Mucosa of stomach (tissue), 1 donor: Measurements from ENCODE around the gene MAGI2.
"Not testable (repeated sequence)": the region's sequence is repeated elsewhere in the genome, so short reads cannot be mapped to it uniquely, and the experiment has no call there.

ENCODE experiments used
- H3K27me3 ChIP-seq: one replicate; pipeline ENCODE4 v1.7.0; 2013; ENCODE audit warnings: mild to moderate bottlenecking, low read length; ENCODE audit not compliant: control insufficient read depth, insufficient read depth
- H3K36me3 ChIP-seq: one replicate; pipeline ENCODE4 v1.7.0; 2013; ENCODE audit warnings: low read length; ENCODE audit not compliant: control insufficient read depth, insufficient read depth
- H3K4me1 ChIP-seq: one replicate; pipeline ENCODE4 v1.7.0; 2013; ENCODE audit warnings: mild to moderate bottlenecking, low read length; ENCODE audit not compliant: control insufficient read depth, insufficient read depth
- H3K4me3 ChIP-seq: one replicate; pipeline ENCODE4 v1.7.0; 2013; ENCODE audit warnings: low read length
- H3K9ac ChIP-seq: one replicate; pipeline ENCODE4 v1.7.0; 2013; ENCODE audit warnings: mild to moderate bottlenecking, low read length, moderate library complexity
- H3K9me3 ChIP-seq: one replicate; pipeline ENCODE4 v1.7.0; 2013; ENCODE audit warnings: mild to moderate bottlenecking, low read length, moderate library complexity; ENCODE audit not compliant: control insufficient read depth
- donor health status: Pancreatic carcinoma.

The MAGI2 gene

DNA sequence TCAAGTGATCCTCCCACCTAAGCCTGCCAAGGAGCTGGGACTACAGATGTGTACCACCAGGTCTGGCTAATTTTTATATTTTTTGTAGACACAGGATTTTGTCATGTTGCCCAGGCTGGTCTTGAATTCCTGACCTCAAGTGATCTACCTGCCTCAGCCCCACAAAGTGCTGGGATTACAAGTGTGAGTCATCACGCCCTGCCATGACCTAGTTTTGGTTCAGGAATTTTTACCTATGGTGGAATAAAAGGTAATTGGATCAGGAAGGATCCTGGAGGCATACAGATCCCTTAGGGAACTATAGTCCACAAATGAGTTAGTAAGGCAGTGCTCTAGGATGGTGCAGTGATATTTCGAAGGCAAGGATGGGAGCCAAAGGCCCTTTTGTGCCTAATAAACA, 937.0 kb downstream of the MAGI2 start:
- Histone ChIP-seq H3K27me3 (no peaks in the 10 kb centered on the region), H3K36me3 (no peaks in the 10 kb centered on the region), H3K4me1 (no peaks in the 10 kb centered on the region), H3K4me3 (no peak overlapping the region), H3K9ac (no peak overlapping the region), H3K9me3 (no peaks in the 10 kb centered on the region)

DNA sequence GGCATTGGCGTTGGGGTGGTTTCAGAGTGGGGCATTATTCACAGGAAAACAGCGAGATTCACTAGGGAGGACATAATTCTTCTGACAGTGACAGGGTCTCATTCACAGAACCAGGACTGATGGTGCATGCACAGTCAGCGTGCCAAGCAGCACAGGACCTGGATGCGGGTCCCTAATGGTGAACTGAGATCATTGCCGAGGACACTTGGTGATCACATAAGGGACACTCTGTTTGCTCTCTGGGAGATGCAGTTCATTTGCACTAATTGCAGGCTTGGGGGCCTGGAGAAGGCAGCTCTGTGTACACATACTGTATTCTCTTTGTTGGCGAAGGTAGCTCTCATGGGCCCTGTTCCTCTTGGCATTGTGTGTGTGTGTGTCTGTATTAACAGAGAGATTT, 938.8 kb downstream of the MAGI2 start:
- no peaks in the 10 kb centered on the region for H3K4me1 ChIP-seq
- no peaks in the 10 kb centered on the region for H3K9me3 ChIP-seq
- H3K27me3 ChIP-seq, result no peaks in the 10 kb centered on the region
- H3K36me3 ChIP-seq, result no peaks in the 10 kb centered on the region
- H3K9ac ChIP-seq, result no peak overlapping the region
- H3K4me3 ChIP-seq, result no peak overlapping the region

DNA sequence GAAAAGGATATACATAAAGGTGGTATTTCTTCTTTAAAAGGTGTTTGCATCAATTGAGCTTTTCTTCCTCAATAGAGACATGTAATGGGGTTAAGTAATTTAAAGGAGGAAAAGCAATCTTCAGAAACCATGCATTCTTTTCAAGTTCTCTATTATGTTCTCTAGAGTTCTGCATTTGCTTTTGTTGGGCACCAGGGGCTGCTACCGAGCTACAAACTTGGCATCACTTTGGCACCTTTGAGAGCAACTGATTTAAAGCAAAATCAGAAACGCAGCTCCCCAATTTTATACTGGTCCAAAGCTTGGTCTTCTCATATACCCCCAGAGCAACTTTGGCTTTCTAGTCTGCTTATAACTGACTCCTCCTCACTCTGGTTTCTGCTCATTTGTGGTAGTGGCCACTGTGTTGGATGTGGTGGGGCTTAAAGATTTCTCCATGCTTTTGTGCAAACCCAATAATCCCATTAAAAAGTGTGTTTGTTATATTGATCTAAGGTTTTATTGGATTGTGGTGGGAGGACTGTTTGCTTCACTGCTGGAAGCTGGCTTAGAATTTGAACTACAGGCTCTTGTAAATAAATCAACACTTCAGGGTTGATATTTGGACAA, 942.8 kb downstream of the MAGI2 start:
- Histone ChIP-seq H3K27me3 (no peaks in the 10 kb centered on the region), H3K9me3 (no peaks in the 10 kb centered on the region), H3K4me1 (no peaks in the 10 kb centered on the region), H3K36me3 (no peaks in the 10 kb centered on the region), H3K4me3 (no peak overlapping the region), H3K9ac (no peak overlapping the region)

DNA sequence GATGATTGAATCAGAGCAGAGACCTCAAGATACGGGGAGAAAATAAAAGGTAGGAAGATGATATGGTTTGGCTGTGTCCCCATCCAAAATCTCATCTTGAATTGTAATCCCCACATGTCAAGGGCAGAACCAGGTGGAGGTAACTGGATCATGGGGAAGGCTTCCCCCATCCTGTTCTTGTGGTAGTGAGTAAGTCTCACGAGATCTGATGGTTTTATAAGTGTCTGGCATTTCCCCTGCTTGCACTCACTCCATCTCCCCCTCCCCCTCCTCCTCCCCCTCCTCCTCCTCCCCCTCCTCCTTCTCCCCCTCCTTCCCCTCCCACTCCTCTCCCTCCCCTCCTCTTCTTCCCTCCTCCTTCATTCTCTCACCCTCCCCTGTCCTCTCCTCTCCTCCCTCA, 950.2 kb downstream of the MAGI2 start:
- H3K27me3 ChIP-seq, H3K4me3 ChIP-seq, H3K36me3 ChIP-seq, H3K9ac ChIP-seq, H3K9me3 ChIP-seq, H3K4me1 ChIP-seq: not testable (repeated sequence)

DNA sequence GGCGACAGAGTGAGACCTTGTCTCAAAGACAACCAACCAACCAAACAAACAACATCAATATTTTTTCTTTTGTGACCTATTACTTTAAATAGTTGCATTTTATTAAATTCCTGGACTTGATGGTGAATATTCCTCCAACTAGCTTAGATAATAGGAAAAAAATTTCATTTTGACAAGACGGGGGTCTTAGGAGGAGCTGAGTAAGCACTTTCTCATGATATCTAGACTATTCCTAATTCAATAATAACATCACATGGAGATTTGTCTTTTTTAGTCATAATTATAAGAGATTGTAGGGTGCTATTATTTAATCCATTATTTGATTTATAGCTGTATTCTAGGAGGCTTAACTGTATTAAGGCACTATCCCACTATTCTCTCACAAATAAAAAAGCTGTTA, 952.4 kb downstream of the MAGI2 start:
- no peaks in the 10 kb centered on the region for H3K27me3 ChIP-seq
- no peak overlapping the region for H3K9ac ChIP-seq
- H3K36me3 ChIP-seq, result no peaks in the 10 kb centered on the region

DNA sequence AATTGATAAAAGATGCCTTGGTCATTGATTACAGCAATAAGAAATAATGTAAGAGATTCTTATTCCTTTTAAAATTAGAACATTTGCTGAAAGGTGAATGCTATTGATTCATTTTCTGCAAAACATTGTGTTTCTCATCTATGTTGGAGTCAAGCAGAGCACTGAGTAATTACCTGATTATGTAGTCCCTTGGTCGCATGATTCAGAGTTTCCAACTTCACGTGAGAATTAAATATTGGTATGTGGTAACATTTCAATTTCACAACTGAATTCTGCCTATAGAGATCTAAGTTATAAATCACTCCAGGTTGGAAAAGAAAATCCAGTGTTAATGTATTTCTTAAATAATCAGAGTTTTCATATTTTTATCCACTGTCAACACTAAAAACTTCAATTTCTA, 953.5 kb downstream of the MAGI2 start:
- H3K27me3 ChIP-seq, result no peaks in the 10 kb centered on the region
- H3K9ac ChIP-seq, result no peak overlapping the region
- H3K36me3 ChIP-seq, result no peaks in the 10 kb centered on the region
- H3K4me3 ChIP-seq, result no peak overlapping the region
- no peaks in the 10 kb centered on the region for H3K9me3 ChIP-seq
- H3K4me1 ChIP-seq, result no peaks in the 10 kb centered on the region

More for the DNA sequence above, 952.4 kb downstream of the MAGI2 start:
- Histone ChIP-seq H3K4me3 (no peak overlapping the region), H3K4me1 (no peaks in the 10 kb centered on the region), H3K9me3 (no peaks in the 10 kb centered on the region)

DNA sequence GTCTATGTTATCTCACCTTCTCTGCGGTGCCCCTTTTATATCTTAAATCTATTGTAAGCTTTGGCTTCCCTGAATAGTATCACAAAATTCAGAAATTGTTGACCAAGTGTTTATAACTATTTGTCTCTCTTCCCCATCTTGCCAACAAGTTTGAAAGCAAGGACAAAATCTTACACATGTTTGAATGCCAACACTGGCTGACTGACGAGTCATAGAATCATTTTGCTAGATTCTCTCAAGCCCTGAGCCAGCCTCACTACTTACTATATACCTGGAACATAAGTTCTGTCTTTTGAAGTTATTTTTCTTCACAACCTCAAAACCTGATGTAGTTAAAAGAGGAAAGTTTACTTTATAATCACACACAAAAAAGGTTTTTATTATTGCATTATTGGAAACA, 954.2 kb downstream of the MAGI2 start:
- Histone ChIP-seq H3K4me3 (no peak overlapping the region), H3K9ac (no peak overlapping the region), H3K4me1 (no peaks in the 10 kb centered on the region), H3K36me3 (no peaks in the 10 kb centered on the region), H3K9me3 (no peaks in the 10 kb centered on the region), H3K27me3 (no peaks in the 10 kb centered on the region)

DNA sequence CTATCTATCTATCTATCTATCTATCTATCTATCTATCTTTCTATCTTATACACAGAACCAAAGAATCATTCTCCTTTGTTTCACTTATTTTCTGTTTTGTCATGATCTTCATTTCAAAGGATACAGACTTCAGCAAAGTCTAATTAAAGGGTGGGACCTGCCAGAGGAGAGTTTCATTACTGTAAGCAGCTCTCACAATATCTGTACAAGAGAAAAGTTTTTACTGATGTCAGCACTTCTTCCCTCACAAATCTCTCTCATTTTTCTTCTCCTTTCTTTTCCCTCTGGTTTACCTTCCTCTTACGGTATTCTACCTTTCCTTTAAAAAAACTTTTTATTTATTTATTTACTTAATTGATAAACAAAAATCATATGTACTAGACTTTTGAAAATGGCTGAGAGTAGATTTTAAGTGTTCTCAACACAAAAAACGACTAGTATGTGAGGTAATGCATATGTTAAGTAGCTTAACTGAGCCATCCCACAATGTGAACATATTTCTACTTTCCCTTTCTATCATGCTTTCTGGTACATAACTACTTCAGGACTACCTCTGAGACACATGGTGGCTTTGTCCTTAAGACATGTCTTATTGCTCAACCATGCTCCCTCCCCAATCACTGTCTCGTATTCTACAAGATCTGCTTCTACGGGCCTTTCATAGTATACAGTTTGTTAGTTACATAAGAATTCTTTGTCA, 955.6 kb downstream of the MAGI2 start:
- Histone ChIP-seq H3K4me3 (no peak overlapping the region), H3K4me1 (no peaks in the 10 kb centered on the region), H3K27me3 (no peaks in the 10 kb centered on the region), H3K9me3 (no peaks in the 10 kb centered on the region), H3K36me3 (no peaks in the 10 kb centered on the region), H3K9ac (no peak overlapping the region)

DNA sequence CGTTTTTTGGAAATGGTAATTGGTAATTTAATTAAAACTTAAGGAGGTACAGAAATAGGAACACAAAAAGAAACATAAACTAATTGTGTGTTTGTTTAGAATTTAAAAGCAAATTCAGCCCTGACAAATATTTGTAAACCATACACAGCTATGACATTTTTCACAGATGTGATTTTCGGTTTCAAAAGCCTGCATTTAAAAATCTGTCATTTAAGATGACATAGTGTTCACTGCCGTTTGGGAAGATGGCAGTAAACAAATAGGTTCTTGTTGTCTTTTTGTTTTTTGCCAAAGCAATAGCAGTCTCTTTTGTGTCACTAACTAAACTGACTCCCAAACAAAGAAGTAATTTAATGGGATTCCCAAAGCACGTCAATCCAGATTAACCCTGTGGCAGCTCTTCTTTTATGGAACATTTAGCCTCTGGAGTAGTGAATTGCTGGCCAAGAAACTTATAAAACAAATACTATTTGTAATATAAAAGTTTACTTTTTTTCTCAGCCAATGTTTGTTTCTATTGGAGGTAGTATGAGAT, 957.3 kb downstream of the MAGI2 start:
- H3K9me3 ChIP-seq, result no peaks in the 10 kb centered on the region
- H3K4me3 ChIP-seq, result no peak overlapping the region
- no peak overlapping the region for H3K9ac ChIP-seq
- no peaks in the 10 kb centered on the region for H3K4me1 ChIP-seq
- no peaks in the 10 kb centered on the region for H3K27me3 ChIP-seq
- no peaks in the 10 kb centered on the region for H3K36me3 ChIP-seq

DNA sequence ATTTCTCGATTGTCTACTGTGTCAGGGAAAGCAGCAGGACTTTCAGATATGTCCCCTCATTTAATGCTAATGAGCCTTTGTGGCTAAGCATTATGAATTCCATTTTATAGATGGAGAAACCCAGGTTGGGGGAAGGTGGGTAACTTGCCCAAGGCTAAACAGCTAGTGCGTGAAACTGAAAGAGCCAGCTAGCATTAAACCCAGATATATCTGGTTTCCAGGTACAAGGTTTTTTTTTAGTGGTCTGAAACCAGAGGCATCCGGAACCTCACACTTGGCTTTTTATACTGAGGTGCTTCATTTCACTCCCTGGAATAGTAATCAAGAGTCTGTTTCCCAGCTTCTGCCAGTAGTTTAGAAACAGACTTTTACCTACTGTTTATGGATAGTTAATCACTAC, 960.1 kb downstream of the MAGI2 start:
- Histone ChIP-seq H3K9ac (no peak overlapping the region), H3K4me1 (no peaks in the 10 kb centered on the region), H3K9me3 (no peaks in the 10 kb centered on the region), H3K36me3 (no peaks in the 10 kb centered on the region), H3K27me3 (no peaks in the 10 kb centered on the region), H3K4me3 (no peak overlapping the region)

DNA sequence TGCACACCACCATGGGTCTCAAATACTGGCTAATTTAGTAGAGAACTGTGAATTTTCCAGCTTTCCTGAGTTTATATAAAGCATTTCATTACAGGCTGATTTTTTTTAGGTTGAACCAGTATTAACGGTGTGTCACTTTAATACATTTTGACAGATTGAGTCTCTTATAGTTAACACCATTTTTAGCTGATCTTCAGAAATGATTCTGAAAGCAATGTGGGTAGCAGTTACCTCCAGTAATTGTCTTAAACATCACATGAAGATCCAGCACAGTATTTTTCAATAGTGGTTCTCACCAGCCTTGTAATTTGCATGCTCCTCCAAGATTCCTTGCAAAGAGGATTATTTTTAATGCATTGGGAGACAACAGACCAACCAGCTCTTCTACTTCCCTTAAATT, 961.3 kb downstream of the MAGI2 start:
- H3K4me1 ChIP-seq, result no peaks in the 10 kb centered on the region
- no peaks in the 10 kb centered on the region for H3K36me3 ChIP-seq
- H3K9ac ChIP-seq, result no peak overlapping the region
- H3K4me3 ChIP-seq, result no peak overlapping the region
- H3K27me3 ChIP-seq, result no peaks in the 10 kb centered on the region
- no peaks in the 10 kb centered on the region for H3K9me3 ChIP-seq

DNA sequence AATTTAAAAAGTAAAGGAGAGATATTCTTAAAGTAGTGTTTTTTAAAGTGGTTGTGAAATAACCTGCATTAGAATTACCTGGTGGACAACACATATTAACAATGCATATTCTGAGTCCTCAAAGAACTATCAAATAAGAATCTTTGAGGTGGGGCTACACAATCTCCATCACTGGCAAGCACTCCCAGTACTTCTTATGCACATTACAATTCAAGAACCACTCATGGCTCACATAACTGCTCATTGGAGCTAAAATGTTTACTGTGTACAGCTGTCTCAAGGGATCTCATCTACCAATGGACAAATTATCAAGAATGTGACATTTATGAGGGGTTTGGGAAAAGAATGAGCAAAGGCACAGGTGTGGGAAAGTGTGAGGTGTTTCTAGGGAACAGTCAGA, 962.9 kb downstream of the MAGI2 start:
- Histone ChIP-seq H3K36me3 (no peaks in the 10 kb centered on the region), H3K9me3 (no peaks in the 10 kb centered on the region), H3K9ac (no peak overlapping the region), H3K27me3 (no peaks in the 10 kb centered on the region), H3K4me1 (no peaks in the 10 kb centered on the region), H3K4me3 (no peak overlapping the region)
